NCI-H2081 treated with DMSO at 0.1 percent for 48 hours (cell line): ENCODE results near the gene CCPG1.
"Not testable (repeated sequence)": the region's sequence is repeated elsewhere in the genome, so short reads cannot be mapped to it uniquely, and the experiment has no call there.

Experiments
- DNase-seq: peaks from one replicate; lab custom pipeline; 2025; lab: John Stamatoyannopoulos, UW

Gene CCPG1, protein sequence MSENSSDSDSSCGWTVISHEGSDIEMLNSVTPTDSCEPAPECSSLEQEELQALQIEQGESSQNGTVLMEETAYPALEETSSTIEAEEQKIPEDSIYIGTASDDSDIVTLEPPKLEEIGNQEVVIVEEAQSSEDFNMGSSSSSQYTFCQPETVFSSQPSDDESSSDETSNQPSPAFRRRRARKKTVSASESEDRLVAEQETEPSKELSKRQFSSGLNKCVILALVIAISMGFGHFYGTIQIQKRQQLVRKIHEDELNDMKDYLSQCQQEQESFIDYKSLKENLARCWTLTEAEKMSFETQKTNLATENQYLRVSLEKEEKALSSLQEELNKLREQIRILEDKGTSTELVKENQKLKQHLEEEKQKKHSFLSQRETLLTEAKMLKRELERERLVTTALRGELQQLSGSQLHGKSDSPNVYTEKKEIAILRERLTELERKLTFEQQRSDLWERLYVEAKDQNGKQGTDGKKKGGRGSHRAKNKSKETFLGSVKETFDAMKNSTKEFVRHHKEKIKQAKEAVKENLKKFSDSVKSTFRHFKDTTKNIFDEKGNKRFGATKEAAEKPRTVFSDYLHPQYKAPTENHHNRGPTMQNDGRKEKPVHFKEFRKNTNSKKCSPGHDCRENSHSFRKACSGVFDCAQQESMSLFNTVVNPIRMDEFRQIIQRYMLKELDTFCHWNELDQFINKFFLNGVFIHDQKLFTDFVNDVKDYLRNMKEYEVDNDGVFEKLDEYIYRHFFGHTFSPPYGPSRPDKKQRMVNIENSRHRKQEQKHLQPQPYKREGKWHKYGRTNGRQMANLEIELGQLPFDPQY

GRCh38 chr15:55408012-55408928 is at the start of gene CCPG1, which contains the start of gene PIERCE2:
TSS of gene CCPG1 (minus strand) at chr15:55408359. CDS start at chr15:55389424, 18,935 bp downstream.
TSS of gene PIERCE2 (plus strand) at chr15:55408495. CDS start at chr15:55408769, 274 bp downstream.
- peak; percentile 93 for DNase-seq

GRCh38 chr15:55457401-55458022 is 49.4 kb upstream of the CCPG1 start:
- no peak for DNase-seq

- not testable (repeated sequence) for DNase-seq
Measured at GRCh38 chr15:55447030-55447394, 38.9 kb upstream of the CCPG1 start.

- DNase-seq = not testable (repeated sequence)
Measured at GRCh38 chr15:55446379-55447029, 38.3 kb upstream of the CCPG1 start.

- DNase-seq = not testable (repeated sequence)
Measured at GRCh38 chr15:55445936-55446335, 37.8 kb upstream of the CCPG1 start.

DNA sequence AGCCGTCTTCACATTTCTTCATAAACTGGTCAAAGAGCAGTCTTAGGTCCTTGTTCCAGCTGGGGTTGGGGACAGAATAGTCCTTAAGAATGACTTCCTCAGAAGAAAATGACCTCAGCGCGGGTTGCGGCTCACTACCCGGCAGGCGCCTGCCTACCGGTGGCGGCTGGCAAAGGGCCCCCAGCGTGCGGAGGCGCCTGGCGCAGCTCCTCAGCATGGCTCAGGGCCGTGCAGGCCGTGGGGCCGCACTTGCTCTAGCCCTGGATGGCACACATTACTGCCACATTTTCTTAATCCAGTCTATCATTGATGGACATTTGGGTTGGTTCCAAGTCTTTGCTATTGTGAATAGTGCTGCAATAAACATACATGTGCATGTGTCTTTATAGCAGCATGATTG is 35.0 kb upstream of the CCPG1 start:
- not testable (repeated sequence) for DNase-seq

- no peak for DNase-seq
Measured at GRCh38 chr15:55434989-55435825, 27.0 kb upstream of the CCPG1 start.

GRCh38 chr15:55422089-55422488 is 13.9 kb upstream of the CCPG1 start:
- no peak for DNase-seq

- no peak for DNase-seq
Measured at GRCh38 chr15:55420171-55420866, 12.2 kb upstream of the CCPG1 start.

- DNase-seq = not testable (repeated sequence)
Measured at GRCh38 chr15:55417678-55418077, 9.5 kb upstream of the CCPG1 start.

- DNase-seq = not testable (repeated sequence)
Measured at GRCh38 chr15:55408976-55409375, 817 bp upstream of the CCPG1 start.

DNA sequence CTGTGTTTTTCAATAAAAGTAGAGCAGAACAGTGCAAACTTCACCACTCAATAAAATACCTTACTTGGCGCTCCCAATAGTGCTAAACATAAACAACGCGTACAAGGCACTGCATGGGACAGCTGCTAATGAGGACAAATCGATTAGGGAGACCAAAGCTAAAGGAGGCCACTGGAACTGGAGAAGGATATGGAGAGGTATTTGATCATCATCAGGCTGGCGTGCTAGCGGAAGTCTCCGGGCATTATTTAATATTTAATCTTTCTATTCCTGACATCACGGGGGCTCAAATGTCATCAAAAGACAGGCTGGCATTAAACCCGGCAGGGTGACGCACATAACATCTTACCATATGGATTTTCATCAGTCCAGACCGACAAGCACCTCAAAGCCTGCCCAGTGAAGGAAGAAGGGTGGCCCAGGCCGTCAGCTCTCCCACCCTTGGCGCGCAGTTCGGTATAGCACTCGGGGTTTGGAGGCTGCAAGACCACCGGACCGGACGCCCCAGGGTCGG is 604 bp downstream of the CCPG1 start:
- DNase-seq = no peak

GRCh38 chr15:55403531-55403930 is 4.6 kb downstream of the CCPG1 start:
- no peak for DNase-seq

GRCh38 chr15:55402707-55403106 is 5.5 kb downstream of the CCPG1 start:
- DNase-seq = no peak

- DNase-seq = no peak
Measured at GRCh38 chr15:55401786-55402246, 6.3 kb downstream of the CCPG1 start.

GRCh38 chr15:55400050-55400449 is 8.1 kb downstream of the CCPG1 start:
- DNase-seq = not testable (repeated sequence)

GRCh38 chr15:55398243-55398642 is 9.9 kb downstream of the CCPG1 start:
- DNase-seq = no peak

- no peak for DNase-seq
Measured at GRCh38 chr15:55394694-55395093, 13.5 kb downstream of the CCPG1 start.

DNA sequence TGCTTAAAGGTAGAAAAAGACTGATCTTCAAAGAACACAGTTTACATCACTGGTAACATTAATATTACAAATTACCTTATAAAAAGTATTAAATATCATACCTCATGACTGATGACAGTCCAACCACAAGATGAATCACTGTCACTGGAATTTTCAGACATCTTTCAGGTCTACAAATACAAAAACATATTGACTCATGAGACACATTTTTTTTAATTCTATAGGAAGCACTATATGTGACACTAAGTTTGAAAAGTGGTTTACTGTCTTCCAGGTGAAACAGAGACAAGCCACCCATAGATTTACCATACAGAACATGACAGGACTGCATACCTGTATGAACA is 18.9 kb downstream of the CCPG1 start:
- DNase-seq = no peak
